Measurements from ENCODE around the gene LHPP.
A peak's percentile ranks its signal among the peaks of the same experiment; 100 is the strongest.

Gene LHPP

GRCh38 chr10:124464028-124464965 is 2.7 kb downstream of the LHPP start:
- Histone ChIP-seq H2BK12ac (ENCODE audit: low read length in 2 of 2) (no peak overlapping the region), H3K36me3 (ENCODE audit: control insufficient read depth in 1 of 2, insufficient read depth in 2 of 2, low read depth in 1 of 2, low read length in 2 of 2) (peaks cover 0 to 9% of the 10 kb centered on the region in 2 experiments), H3K14ac (ENCODE audit: low read length in 2 of 2) (no peak overlapping the region), H3K9ac (ENCODE audit: low read length) (no peak overlapping the region), H3K18ac (ENCODE audit: low read depth in 1 of 2, low read length in 2 of 2) (no peak overlapping the region), H3K4ac (ENCODE audit: low read depth in 1 of 2, low read length in 2 of 2) (no peak overlapping the region), H3K4me1 (ENCODE audit: control insufficient read depth, insufficient read depth, low read depth, low read length) (peaks cover 7% of the 10 kb centered on the region), H2BK15ac (ENCODE audit: low read depth, poor library complexity, severe bottlenecking) (no peak overlapping the region), H3K23ac (ENCODE audit: low read length in 2 of 2) (no peak overlapping the region), H4K91ac (ENCODE audit: low read length) (no peak overlapping the region), H3K27ac (ENCODE audit: low read length, poor library complexity, severe bottlenecking) (no peak overlapping the region), H3K79me1 (replicated peaks; ENCODE audit: low read length, poor library complexity, severe bottlenecking) (peaks cover 23% of the 10 kb centered on the region), H2BK5ac (ENCODE audit: low read depth, low read length, poor library complexity, severe bottlenecking) (no peak overlapping the region), H2AFZ (ENCODE audit: low read depth, low read length) (no peak overlapping the region), H2BK120ac (ENCODE audit: low read depth, low read length) (no peak overlapping the region), H2AK5ac (ENCODE audit: low read length, severe bottlenecking) (no peak overlapping the region), H3K4me3 (ENCODE audit: insufficient read depth in 1 of 2, low read depth in 1 of 2, low read length in 2 of 2) (no peak overlapping the region), H3K27me3 (ENCODE audit: control insufficient read depth in 1 of 2, insufficient read depth in 1 of 2, low read length in 2 of 2) (no peaks in the 10 kb centered on the region), H3K4me2 (ENCODE audit: low read length, poor library complexity, severe bottlenecking) (no peak overlapping the region), H4K8ac (ENCODE audit: low read length) (peak overlapping the region; percentile 42), H3K9me3 (ENCODE audit: control insufficient read depth, low read length) (no peaks in the 10 kb centered on the region)
- 87% methylated on average over 9 of the region's 9 CpGs for WGBS
- peak; percentile 11 for DNase-seq

GRCh38 chr10:124465003-124465776 is 3.6 kb downstream of the LHPP start:
- no peak overlapping the region for H3K9ac ChIP-seq (ENCODE audit: low read length)
- 80% methylated on average over 17 of the region's 17 CpGs for WGBS
- H3K9me3 ChIP-seq (ENCODE audit: control insufficient read depth, low read length), result no peaks in the 10 kb centered on the region
- H3K4me1 ChIP-seq (ENCODE audit: control insufficient read depth, insufficient read depth, low read depth, low read length), result peaks cover 7% of the 10 kb centered on the region
- no peak overlapping the region for H2BK12ac ChIP-seq (ENCODE audit: low read length in 2 of 2)
- H3K14ac ChIP-seq (ENCODE audit: low read length in 2 of 2), result no peak overlapping the region
- no peak overlapping the region for H2BK5ac ChIP-seq (ENCODE audit: low read depth, low read length, poor library complexity, severe bottlenecking)
- no peak for DNase-seq
- no peak overlapping the region for H3K27ac ChIP-seq (ENCODE audit: low read length, poor library complexity, severe bottlenecking)
- no peak overlapping the region for H3K4me3 ChIP-seq (ENCODE audit: insufficient read depth in 1 of 2, low read depth in 1 of 2, low read length in 2 of 2)
- no peak overlapping the region for H2BK120ac ChIP-seq (ENCODE audit: low read depth, low read length)
- H2AFZ ChIP-seq (ENCODE audit: low read depth, low read length), result no peak overlapping the region
- H4K8ac ChIP-seq (ENCODE audit: low read length), result no peak overlapping the region
- no peak overlapping the region for H3K23ac ChIP-seq (ENCODE audit: low read length in 2 of 2)
- no peak overlapping the region for H3K4me2 ChIP-seq (ENCODE audit: low read length, poor library complexity, severe bottlenecking)
- H2AK5ac ChIP-seq (ENCODE audit: low read length, severe bottlenecking), result no peak overlapping the region
- no peak overlapping the region for H2BK15ac ChIP-seq (ENCODE audit: low read depth, poor library complexity, severe bottlenecking)
- H4K91ac ChIP-seq (ENCODE audit: low read length), result no peak overlapping the region
- H3K79me1 ChIP-seq (replicated peaks; ENCODE audit: low read length, poor library complexity, severe bottlenecking), result peaks cover 28% of the 10 kb centered on the region
- no peak overlapping the region for H3K18ac ChIP-seq (ENCODE audit: low read depth in 1 of 2, low read length in 2 of 2)
- peaks cover 0 to 16% of the 10 kb centered on the region in 2 experiments for H3K36me3 ChIP-seq (ENCODE audit: control insufficient read depth in 1 of 2, insufficient read depth in 2 of 2, low read depth in 1 of 2, low read length in 2 of 2)
- H3K27me3 ChIP-seq (ENCODE audit: control insufficient read depth in 1 of 2, insufficient read depth in 1 of 2, low read length in 2 of 2), result no peaks in the 10 kb centered on the region
- H3K4ac ChIP-seq (ENCODE audit: low read depth in 1 of 2, low read length in 2 of 2), result no peak overlapping the region

- no peak overlapping the region for H2BK12ac ChIP-seq (ENCODE audit: low read length in 2 of 2)
- H3K79me1 ChIP-seq (replicated peaks; ENCODE audit: low read length, poor library complexity, severe bottlenecking), result peaks cover 33% of the 10 kb centered on the region
- no peak overlapping the region for H2AFZ ChIP-seq (ENCODE audit: low read depth, low read length)
- H2AK5ac ChIP-seq (ENCODE audit: low read length, severe bottlenecking), result no peak overlapping the region
- H3K14ac ChIP-seq (ENCODE audit: low read length in 2 of 2), result no peak overlapping the region
- H3K4me3 ChIP-seq (ENCODE audit: insufficient read depth in 1 of 2, low read depth in 1 of 2, low read length in 2 of 2), result no peak overlapping the region
- DNase-seq, result no peak
- WGBS, result 83% methylated on average over 9 of the region's 9 CpGs
- peaks cover 7% of the 10 kb centered on the region for H3K4me1 ChIP-seq (ENCODE audit: control insufficient read depth, insufficient read depth, low read depth, low read length)
- H2BK120ac ChIP-seq (ENCODE audit: low read depth, low read length), result no peak overlapping the region
- no peak overlapping the region for H4K91ac ChIP-seq (ENCODE audit: low read length)
- no peak overlapping the region for H3K4me2 ChIP-seq (ENCODE audit: low read length, poor library complexity, severe bottlenecking)
- H3K9ac ChIP-seq (ENCODE audit: low read length), result no peak overlapping the region
- H3K27ac ChIP-seq (ENCODE audit: low read length, poor library complexity, severe bottlenecking), result no peak overlapping the region
- peaks cover 0 to 21% of the 10 kb centered on the region in 2 experiments for H3K36me3 ChIP-seq (ENCODE audit: control insufficient read depth in 1 of 2, insufficient read depth in 2 of 2, low read depth in 1 of 2, low read length in 2 of 2)
- no peak overlapping the region for H2BK15ac ChIP-seq (ENCODE audit: low read depth, poor library complexity, severe bottlenecking)
- no peaks in the 10 kb centered on the region for H3K9me3 ChIP-seq (ENCODE audit: control insufficient read depth, low read length)
- no peak overlapping the region for H2BK5ac ChIP-seq (ENCODE audit: low read depth, low read length, poor library complexity, severe bottlenecking)
- no peak overlapping the region for H3K4ac ChIP-seq (ENCODE audit: low read depth in 1 of 2, low read length in 2 of 2)
- H3K23ac ChIP-seq (ENCODE audit: low read length in 2 of 2), result no peak overlapping the region
- no peak overlapping the region for H3K18ac ChIP-seq (ENCODE audit: low read depth in 1 of 2, low read length in 2 of 2)
- H4K8ac ChIP-seq (ENCODE audit: low read length), result no peak overlapping the region
- H3K27me3 ChIP-seq (ENCODE audit: control insufficient read depth in 1 of 2, insufficient read depth in 1 of 2, low read length in 2 of 2), result no peaks in the 10 kb centered on the region
Measured at GRCh38 chr10:124465777-124466488, 4.3 kb downstream of the LHPP start.
